Lung (tissue), 12 donors: Measurements from ENCODE around the gene ABCB10. TPM values are rescaled to one million over a fixed set of nuclear protein-coding genes. Genes with fewer than 3 reads are reported as not detected.

Experiments
- ATAC-seq: fragments of 200-7000 bp; cut with Tn5 transposase; one replicate; pipeline ENCODE4 v1.9.1; 2020; ENCODE audit warnings: moderate number of reproducible peaks; ENCODE audit not compliant: insufficient read depth, low FRiP score
- DNase-seq, 3 donors: peaks; one replicate each; pipeline ENCODE4 v3.0.0-alpha.2; 2013 to 2017
- H3K27ac ChIP-seq, 2 donors: one replicate each; pipeline ENCODE4 v1.5.1; 2013; ENCODE audit warnings: mild to moderate bottlenecking in 2 of 2, moderate library complexity in 2 of 2, control low read depth in 1 of 2, inconsistent platforms in 1 of 2, low read depth in 1 of 2, low read length in 1 of 2
- H3K27me3 ChIP-seq, 3 donors: one replicate each; pipeline ENCODE4 v1.5.1; 2013; ENCODE audit warnings: low read length in 2 of 3; ENCODE audit not compliant: control insufficient read depth in 3 of 3, insufficient read depth in 3 of 3
- H3K36me3 ChIP-seq, 4 donors: one replicate each; pipeline ENCODE4 v1.5.1; 2013; ENCODE audit warnings: low read length in 4 of 4, mild to moderate bottlenecking in 1 of 4, moderate library complexity in 1 of 4; ENCODE audit not compliant: control insufficient read depth in 4 of 4, insufficient read depth in 4 of 4
- H3K4me1 ChIP-seq, 5 donors: one replicate each; pipeline ENCODE4 v1.5.1; 2013; ENCODE audit warnings: low read length in 5 of 5, mild to moderate bottlenecking in 2 of 5, moderate library complexity in 1 of 5; ENCODE audit not compliant: control insufficient read depth in 5 of 5, insufficient read depth in 5 of 5
- H3K4me3 ChIP-seq: one replicate; pipeline ENCODE4 v1.5.1; 2013; ENCODE audit warnings: mild to moderate bottlenecking, control low read depth, moderate library complexity
- H3K9ac ChIP-seq, 2 donors: one replicate each; pipeline ENCODE4 v1.5.1; 2013; ENCODE audit warnings: low read length in 2 of 2, control low read depth in 1 of 2; ENCODE audit not compliant: insufficient read depth in 1 of 2
- H3K9me3 ChIP-seq, 4 donors: one replicate each; pipeline ENCODE4 v1.5.1; 2013; ENCODE audit warnings: low read length in 3 of 4, mild to moderate bottlenecking in 1 of 4, moderate library complexity in 1 of 4; ENCODE audit not compliant: control insufficient read depth in 4 of 4, insufficient read depth in 3 of 4
- WGBS, 2 donors: extraction: QIAGEN DNeasy Blood & Tissue Kit; methylation state at CpG; one replicate each; pipeline ENCODE4 v1.1.7; 2013; 5-methylcytosine and 5-hydroxymethylcytosine counted together
- polyA plus RNA-seq, 2 donors: library from polyadenylated mRNA; stranded (reverse); fragments of 200-250 nt; gene quantifications; one replicate each; pipeline ENCODE4 v1.2.1, GENCODE V29; 2013
- total RNA-seq, 2 donors: library from RNA; depleted of rRNA in 1 of 2; stranded (reverse); fragments of >200 nt in 1 of 2; gene quantifications; one replicate each; pipeline ENCODE4 v1.2.1, GENCODE V29; 2014 to 2021
- TF ChIP-seq, protein P1 (sequence below): IDR thresholded peaks from 2 replicates; pipeline ENCODE4 v1.5.1; 2012; ENCODE audit warnings: mild to moderate bottlenecking; ENCODE audit errors: control extremely low read depth, extremely low read depth
- donor health status: control.
- donor health status: control.
- donor health status: Bipolar disorder and iron deficiency.
- donor health status: healthy.
- donor health status: DM: yes; HTN: yes; CAD: no.

Gene ABCB10
- total and polyA plus RNA-seq, 4 donors, result 6.5 to 23.5 (median 14.2) TPM

GRCh38 chr1:229557913-229558414 is 543 bp downstream of the ABCB10 start:
- TF ChIP-seq, protein P1, sequence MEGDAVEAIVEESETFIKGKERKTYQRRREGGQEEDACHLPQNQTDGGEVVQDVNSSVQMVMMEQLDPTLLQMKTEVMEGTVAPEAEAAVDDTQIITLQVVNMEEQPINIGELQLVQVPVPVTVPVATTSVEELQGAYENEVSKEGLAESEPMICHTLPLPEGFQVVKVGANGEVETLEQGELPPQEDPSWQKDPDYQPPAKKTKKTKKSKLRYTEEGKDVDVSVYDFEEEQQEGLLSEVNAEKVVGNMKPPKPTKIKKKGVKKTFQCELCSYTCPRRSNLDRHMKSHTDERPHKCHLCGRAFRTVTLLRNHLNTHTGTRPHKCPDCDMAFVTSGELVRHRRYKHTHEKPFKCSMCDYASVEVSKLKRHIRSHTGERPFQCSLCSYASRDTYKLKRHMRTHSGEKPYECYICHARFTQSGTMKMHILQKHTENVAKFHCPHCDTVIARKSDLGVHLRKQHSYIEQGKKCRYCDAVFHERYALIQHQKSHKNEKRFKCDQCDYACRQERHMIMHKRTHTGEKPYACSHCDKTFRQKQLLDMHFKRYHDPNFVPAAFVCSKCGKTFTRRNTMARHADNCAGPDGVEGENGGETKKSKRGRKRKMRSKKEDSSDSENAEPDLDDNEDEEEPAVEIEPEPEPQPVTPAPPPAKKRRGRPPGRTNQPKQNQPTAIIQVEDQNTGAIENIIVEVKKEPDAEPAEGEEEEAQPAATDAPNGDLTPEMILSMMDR, result no peak
- Histone ChIP-seq H3K27ac (peak overlapping the region; percentile 94 to 97), H3K9ac (peak overlapping the region; percentile 11 to 73), H3K4me1 (peaks cover 4 to 16% (median 11%) of the 10 kb centered on the region in 5 donors), H3K36me3 (no peaks in the 10 kb centered on the region), H3K27me3 (no peaks in the 10 kb centered on the region), H3K4me3 (peak overlapping the region; percentile 84), H3K9me3 (no peaks in the 10 kb centered on the region)
- 0% methylated on average over 55 to 59 of the region's 59 CpGs for WGBS, 2 donors
- ATAC-seq, result no peak
- peak; percentile 34 to 55 (median 47) for DNase-seq

DNA sequence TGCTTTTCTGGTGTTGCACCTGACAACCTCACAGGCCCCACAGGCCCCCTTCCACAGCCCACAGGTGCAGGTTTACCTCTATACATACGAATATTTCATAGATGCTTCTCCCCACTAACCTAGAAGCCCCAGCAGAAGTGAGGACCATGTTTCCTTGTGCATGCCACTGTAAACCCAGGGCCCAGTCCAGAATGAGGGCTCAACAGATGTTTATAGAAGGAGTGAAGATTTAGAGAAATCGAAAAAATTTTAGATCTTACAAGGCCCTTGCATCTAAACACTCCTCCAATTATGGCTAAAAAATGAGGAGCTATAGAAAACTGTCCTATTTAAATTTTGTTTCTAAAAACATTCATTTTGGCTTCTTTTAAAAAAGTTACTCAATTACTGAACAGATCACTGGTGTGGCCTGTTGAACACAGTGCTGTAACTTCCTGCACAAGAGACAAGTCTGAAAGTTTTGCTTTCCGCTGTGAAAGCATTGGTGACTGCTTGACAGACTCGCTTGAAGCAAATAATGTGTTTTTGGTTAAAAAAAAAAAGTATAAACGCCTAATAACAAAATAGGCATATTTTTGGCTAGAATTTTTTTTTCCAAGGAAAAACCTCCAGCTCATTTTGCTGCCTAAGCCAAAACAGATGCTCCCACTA is 1.2 kb downstream of the ABCB10 start:
- peaks cover 4 to 16% (median 11%) of the 10 kb centered on the region in 5 donors for H3K4me1 ChIP-seq
- peak overlapping the region; percentile 84 for H3K4me3 ChIP-seq
- TF ChIP-seq, protein P1, result no peak
- DNase-seq (peak in 2 of 3 donors; percentile 29 to 32), ATAC-seq (no peak)
- no peaks in the 10 kb centered on the region for H3K27me3 ChIP-seq
- H3K9me3 ChIP-seq, result no peaks in the 10 kb centered on the region
- H3K9ac ChIP-seq, result peak overlapping the region; percentile 11 to 73
- H3K36me3 ChIP-seq, result no peaks in the 10 kb centered on the region
- WGBS, 2 donors, result 29 to 31% methylated on average over 5 of the region's 5 CpGs
- H3K27ac ChIP-seq, result peak overlapping the region; percentile 94 to 97

GRCh38 chr1:229554886-229555621 is 3.5 kb downstream of the ABCB10 start:
- DNase-seq, result no peak
- Histone ChIP-seq H3K4me1 (peaks cover 6 to 16% (median 11%) of the 10 kb centered on the region in 5 donors), H3K27me3 (no peaks in the 10 kb centered on the region), H3K36me3 (no peaks in the 10 kb centered on the region), H3K27ac (no peak overlapping the region), H3K9ac (no peak overlapping the region), H3K9me3 (no peaks in the 10 kb centered on the region), H3K4me3 (no peak overlapping the region)
- 79 to 84% methylated on average over 10 of the region's 10 CpGs for WGBS, 2 donors
- ATAC-seq, result no peak
- TF ChIP-seq, protein P1, result no peak
